Prostate gland (tissue), 2 donors: Measurements from ENCODE around the gene ESF1.

Source experiments
- CTCF ChIP-seq, 4 experiments: fragments of 200-600 bp in 2 of 4; fragments of 450-650 bp in 2 of 4; sonication (generic) in 2 of 4; IDR thresholded peaks; 1 replicate in 3 of 4; 2 replicates in 1 of 4; pipeline ENCODE4 v1.5.1; 2016 to 2019; ENCODE audit warnings: antibody characterized with exemption in 4 of 4, mild to moderate bottlenecking in 2 of 4, moderate library complexity in 2 of 4
- POLR2A ChIP-seq: fragments of 450-650 bp; IDR thresholded peaks from one replicate; pipeline ENCODE4 v1.6.1; 2016; ENCODE audit warnings: antibody characterized with exemption, mild to moderate bottlenecking
- POLR2AphosphoS5 ChIP-seq: sonication (generic); formaldehyde crosslinking; IDR thresholded peaks from one replicate; pipeline ENCODE4 v1.6.1; 2017; ENCODE audit warnings: antibody characterized with exemption

GRCh38 chr20:13694420-13695150 is 90.1 kb downstream of the ESF1 start:
- no peak for TF ChIP-seq CTCF (IDR thresholded peaks at IDR 0.05)
- TF ChIP-seq POLR2AphosphoS5, result no peak
- no peak for TF ChIP-seq POLR2A
